Left renal cortex interstitium (tissue), 4 donors: ENCODE results near the gene PRRC2B. TPM values are rescaled to one million over a fixed set of nuclear protein-coding genes. Genes with fewer than 3 reads are reported as not detected.

Experiments
- DNase-seq, 4 donors: peaks; one replicate each; pipeline ENCODE4 v3.0.0-alpha.2; 2013; ENCODE audit warnings: low read depth in 4 of 4, low spot score in 2 of 4, missing footprints in 1 of 4
- polyA plus RNA-seq, 4 donors: library from polyadenylated mRNA; unstranded; fragments of 120-200 nt; gene quantifications; one replicate each; pipeline ENCODE4 v1.2.1, GENCODE V29; 2013; ENCODE audit not compliant: insufficient read length in 4 of 4

The PRRC2B gene
- polyA plus RNA-seq, 4 donors = 152 to 226 (median 184) TPM

DNA sequence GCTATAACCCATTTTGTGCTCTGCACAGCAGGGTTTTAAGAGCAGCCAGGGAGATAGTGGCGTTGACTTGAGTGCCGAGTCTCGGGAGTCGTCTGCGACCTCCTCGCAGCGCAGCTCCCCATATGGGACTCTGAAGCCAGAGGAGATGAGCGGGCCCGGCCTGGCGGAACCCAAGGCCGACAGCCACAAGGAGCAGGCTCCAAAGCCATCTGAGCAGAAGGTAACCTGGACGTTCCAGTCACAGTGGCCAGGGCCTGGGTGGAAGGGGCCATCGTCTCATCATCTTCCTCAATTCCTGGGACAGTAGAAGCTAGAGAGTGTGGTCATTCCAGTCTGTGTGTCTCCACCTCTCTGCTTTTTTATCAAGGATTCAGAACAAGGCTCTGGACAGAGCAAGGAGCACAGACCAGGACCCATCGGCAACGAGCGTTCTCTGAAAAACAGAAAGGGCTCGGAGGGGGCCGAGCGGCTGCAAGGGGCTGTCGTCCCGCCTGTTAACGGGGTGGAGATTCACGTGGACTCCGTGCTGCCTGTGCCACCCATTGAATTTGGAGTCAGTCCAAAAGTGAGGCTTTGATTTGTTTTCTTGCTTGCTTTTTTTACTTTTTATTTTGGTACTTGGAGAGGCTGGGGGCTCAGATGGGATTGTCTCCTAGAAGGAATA, 88.6 kb downstream of the PRRC2B start:
- no peak for DNase-seq

DNA sequence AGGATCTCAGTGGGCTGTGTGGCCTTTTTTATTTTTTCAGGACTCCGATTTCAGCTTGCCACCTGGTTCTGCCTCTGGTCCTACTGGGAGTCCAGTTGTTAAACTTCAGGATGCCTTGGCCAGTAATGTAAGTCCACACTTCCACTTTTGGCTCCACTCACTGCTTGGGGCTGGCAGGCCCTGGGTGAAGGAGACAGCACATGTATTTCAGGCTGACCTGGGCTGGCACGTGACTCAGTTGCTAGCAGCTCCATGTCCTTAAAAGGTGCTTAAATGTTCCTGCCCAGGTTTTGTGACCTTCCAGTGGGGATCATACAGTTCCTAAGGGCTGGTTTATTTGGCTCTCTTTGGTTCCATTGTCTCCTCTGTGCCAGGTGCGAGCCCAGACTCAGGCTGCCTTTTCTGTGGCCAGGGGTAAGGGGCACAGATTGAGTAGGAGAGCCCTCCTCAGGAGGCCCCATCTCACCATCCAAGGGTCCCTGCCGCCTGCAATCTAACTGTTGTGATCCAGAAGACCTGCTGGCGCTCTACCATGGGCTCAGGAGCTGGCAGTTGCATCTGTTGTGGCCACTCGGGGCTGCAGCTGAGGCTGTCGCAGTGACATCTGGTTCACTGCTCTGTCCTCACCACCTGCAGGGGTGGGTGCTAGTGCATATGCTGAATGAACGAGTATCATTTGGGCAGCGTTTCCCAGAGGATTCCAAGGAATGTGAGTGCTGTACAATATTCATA, 89.6 kb downstream of the PRRC2B start:
- no peak for DNase-seq

DNA sequence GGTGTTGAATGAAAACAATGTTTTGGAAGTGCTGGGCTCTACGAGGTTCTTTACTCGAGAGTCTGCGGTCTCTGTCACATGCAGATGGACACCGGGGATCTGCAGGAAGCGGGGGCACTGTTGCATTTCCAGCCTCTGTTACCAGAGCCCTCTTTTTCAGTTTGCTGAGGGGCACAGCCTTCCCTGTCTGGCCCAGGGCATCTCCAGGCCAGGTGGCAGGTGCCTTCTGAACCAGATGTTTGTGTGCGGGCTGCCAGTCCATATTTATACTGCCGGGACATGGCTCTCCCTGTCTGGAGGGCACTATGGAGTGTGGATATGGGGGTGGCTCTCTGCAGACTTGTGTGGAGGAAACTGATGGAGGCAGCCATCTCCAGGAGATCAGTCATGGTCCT, 90.2 kb downstream of the PRRC2B start:
- no peak for DNase-seq

DNA sequence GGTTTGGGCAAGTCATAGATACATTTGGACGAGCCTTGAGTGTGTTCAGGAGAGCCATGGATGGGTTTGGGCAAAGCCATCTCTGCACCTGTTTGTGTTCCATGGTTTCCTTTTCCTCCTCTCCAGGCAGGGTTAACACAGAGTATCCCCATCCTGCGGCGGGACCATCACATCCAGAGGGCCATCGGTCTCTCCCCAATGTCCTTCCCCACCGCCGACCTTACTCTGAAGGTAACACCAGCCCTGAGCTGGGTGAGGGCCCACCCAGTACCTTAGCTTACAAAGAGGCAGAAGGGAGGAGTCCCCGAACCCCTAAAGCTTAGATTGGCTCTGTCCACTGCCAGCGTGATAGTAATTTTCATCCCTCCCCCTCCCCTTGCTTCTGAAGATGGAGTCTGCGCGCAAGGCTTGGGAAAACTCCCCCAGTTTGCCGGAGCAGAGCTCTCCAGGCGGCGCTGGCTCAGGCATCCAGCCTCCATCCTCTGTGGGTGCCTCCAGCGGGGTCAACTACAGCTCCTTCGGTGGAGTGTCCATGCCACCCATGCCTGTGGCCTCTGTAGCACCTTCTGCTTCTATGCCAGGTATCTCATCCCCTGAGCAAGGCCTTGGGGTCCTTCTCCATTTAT, 90.8 kb downstream of the PRRC2B start:
- no peak for DNase-seq

DNA sequence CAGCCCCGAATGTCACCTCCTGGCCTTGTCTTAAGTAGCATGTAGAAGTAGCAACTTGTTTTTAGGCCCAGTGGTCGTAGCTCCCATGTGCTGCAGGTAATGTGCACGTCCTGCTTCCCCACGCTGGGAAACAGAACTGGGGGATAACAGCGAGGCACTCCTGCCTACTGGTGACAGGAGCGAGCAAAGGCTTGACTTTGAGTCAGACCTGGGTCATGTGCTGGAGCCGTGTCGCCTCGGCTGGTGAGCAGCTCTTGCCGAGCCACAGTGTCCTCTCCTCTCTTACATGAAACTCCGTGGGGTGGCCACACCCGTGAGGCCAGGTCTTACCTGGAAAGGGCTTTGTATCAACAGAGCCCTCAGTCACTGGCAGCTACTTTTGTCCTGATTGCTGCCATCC, 91.3 kb downstream of the PRRC2B start:
- no peak for DNase-seq

DNA sequence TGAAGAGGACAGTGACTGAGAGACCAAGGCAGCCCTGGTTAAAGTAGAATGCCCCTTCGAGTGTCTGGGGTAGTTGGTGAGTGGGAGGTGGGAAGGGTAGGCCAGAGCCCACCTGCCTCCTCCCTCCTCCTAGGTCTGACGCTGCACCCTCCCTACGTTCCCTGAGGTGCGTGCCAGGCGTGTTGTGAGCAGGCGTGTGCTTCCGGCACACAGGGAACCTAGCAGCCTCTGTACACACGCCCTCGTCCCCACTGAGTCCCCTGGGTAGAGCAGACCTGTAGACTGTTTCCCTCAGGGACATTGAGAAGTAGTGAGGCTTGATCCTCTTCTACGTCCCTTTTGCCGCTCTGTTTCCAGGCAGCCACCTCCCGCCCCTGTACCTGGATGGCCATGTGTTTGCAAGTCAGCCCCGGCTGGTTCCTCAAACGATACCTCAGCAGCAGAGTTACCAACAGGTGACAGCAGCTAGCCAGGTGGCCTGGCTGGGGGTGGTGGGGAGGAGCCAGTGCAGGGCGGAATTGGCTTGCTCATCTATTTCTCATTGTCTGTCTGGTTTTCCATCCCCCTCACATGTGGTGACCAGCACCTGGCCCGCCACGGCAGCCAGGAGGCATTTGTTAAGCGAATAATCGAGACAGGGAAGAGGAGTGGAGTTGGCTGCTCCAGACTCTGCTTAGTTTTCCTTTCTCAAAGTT, 92.0 kb downstream of the PRRC2B start:
- DNase-seq = no peak

DNA sequence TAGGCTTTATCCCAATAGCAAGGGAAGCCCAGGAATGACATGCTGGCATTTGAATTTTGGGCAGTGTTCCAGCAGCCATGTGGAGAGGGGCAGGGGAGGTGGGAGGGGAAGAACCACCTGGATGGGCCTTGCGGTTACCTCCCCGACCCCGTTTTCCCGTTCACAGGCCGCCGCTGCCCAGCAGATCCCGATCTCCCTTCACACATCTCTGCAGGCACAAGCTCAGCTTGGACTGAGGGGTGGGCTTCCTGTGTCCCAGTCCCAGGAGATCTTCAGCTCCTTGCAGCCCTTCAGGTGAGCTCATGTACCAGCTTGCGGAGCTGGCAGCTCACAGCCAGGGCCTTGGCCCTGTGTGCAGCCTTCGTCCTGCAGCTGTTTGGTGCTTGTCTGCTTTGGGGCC, 93.1 kb downstream of the PRRC2B start:
- DNase-seq = no peak

DNA sequence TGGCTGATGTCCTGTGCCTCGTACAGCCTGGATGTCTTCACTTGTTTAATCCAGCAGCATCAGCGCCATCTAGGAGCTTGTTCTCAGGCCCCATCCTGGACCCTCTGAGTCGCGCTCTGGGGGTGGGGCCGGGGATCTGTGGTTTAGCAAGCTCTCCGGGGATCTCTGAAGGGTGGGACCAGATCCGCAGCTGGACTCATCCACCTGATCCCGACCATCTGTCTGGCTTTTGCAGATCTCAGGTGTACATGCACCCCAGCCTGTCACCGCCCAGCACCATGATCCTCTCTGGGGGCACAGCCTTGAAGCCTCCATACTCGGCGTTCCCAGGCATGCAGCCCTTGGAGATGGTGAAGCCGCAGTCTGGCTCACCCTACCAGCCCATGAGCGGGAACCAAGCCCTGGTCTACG, 93.7 kb downstream of the PRRC2B start:
- no peak for DNase-seq

DNA sequence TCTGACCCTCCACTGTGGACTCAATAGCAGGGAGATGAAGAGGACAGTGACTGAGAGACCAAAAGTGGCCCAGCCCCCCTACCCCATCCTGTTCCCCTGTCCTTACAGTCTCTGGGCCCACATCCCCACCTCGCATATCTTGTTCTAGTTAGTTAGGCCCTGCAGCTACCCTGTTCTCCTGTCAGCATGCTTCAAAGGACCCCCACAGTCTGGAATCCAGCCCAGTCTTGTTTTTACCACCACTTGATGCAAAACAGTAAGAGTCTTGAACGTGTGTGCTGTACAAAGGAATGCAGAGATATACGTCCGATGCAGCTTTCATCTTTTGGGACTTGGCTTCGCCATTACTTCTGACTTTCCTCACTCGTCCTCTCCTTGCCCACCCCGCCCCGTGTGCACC, 96.6 kb downstream of the PRRC2B start:
- no peak for DNase-seq

DNA sequence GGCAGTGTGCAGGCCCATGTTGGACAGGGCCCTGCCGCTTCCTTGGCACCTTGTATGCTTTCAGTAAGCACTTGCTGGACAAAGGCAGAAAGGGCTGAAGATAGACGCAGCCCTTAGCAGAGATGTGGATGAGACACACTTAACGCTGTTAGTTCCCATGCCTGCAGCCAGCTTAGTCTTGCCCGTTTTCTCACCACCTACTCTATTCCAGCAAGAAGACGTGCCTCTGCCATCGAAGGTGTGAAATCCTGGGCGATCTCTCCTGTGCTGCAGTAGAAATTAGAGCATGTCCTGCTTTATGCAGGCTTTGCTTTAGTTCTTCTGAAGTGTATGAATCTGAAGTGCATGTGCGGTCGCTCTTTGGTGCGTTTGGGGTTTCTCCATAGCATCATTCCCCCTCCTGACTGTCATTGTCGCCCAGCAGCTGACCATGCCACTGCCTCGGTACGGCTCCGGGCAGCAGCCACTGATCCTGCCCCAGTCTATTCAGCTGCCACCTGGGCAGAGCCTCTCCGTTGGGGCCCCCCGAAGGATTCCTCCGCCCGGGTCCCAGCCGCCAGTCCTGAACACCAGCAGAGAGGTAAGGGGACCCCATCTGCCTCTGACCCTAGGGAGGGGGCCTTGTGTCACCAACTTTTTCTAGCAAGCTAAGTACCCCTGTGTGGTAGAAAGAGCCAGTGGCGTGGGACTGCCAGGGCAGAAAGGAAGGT, 97.3 kb downstream of the PRRC2B start:
- no peak for DNase-seq

DNA sequence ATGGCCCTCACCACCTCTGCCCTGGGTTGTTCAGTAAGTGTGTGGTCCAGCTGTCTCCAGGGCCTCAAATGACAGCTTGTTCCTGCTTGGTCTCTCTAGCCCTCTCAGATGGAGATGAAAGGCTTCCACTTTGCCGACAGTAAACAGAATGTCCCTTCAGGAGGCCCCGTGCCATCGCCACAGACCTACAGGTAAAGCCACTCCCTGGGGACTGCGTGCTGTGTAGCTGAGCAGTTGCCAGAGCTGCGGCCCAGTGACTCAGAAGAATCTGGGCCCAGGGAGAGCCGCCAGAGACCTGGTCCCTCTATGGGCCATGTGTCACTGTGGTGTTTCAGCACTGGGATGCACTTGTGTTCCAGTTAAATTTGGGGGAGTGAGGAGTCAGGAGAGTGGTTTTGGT, 98.2 kb downstream of the PRRC2B start:
- DNase-seq = no peak

DNA sequence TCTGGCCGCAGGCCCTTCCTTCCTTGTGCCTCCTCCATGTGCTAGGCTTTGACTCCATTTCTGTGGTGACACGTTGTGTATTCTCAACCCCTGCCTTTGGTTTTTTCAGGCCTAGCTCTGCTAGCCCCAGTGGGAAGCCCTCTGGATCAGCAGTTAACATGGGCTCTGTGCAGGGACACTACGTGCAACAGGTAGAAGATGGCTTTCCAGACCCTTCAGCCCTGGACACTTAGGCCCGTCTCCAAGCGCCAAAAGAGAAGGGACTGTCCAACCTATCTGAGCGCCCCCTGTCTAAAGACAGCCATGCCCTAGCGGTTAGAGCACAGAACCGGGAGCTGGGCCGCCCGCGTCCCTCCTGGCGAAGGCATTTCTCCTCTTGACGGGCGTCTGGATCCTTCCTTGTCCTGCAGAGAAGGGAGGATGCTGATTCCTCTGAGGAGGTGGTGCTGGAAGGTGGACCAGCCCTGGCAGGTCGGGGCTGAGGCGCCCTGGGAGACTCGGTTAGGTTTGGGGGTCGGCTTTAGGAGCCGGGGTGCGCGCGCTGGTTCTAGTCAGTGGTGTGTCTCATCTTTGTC, 100.5 kb downstream of the PRRC2B start:
- DNase-seq = no peak

DNA sequence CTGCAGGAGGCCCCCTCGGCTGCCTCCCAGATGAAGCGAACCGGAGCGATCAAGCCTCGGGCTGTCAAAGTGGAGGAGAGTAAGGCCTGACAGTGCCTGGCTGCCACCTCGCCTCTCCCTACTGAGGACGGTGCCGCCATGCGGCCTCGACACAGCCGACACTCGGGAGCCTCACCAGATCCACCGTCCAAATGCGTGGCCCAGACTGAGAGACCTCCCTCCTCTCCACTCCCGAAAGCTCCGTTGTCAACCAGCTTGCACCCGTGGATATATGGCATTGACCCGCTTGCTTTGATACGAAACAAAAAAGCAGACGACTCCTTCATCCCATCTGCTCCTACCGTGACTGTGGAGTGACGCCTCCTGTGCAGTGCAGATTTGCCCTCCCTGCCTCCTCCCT, 101.9 kb downstream of the PRRC2B start:
- DNase-seq = no peak

DNA sequence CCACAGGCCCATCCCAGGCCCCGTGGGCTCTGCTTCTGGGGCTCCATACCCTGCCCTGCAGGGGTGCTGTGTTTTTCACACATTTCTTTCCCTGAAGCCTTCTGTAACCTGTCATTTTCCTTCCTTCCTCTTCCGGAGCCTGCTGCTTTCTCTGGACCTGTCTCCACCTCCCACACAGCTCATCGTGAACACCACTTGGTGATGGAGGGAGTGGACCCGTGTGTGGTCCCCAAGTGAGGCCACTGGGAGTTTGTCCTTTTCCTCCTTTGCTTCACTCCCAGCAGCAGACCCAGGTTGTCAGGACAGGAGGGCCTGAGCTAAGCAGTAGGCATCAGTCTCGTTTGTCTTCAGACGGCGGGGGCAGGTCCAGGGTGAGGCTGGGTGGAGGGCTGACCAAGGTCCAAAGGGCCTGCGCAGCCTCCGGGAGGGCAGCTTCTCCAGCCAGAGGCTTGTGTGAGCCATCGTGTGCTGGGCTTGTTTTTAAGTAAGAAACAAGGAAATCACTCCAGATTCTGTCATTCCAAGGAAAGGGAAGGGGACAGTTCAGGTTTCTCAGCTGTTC, 103.0 kb downstream of the PRRC2B start:
- DNase-seq = no peak

DNA sequence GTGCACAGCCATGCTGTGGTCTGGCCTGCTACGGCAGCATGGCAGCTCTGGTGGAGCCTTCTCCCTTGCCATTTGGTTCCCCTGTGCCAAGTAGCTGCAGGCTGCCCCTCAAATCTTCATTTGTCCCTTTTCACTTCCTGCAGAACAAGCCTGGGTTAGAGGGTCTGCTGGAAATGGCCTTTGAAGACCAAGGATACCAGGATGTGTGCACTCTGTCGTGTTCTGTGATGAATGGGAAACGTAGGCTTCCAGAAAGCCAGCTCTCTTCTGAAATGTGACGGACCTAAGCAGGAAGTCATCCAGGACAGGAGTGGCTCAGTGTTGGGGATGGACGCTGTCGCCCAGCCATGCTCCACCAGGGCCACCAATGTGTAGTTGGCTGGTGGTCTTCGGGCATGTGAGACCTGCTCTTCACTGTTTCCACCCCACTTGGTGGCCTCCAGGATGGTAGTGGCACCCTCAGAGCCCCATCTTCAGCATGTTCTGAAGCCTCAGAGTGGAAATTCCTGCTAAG, 105.4 kb downstream of the PRRC2B start:
- no peak for DNase-seq

DNA sequence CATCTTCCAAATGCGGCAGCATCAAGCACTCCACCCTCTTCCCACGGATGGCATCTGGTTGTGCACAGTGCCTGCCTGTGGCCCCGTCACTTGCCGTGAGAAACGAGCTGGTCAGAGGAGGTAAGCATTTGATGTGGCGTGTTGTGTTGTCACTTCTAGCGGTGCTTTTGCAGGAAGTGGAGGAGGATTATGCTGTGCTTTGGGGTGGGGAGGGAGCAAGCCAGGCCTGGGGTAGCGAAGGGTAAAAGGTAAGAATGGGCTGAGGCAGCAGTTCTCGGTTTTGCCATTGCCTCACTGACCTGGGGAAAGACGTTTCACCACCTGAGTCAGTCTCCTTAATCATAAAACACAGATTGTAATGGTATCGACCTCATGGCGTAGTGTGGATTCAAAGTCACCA, 106.5 kb downstream of the PRRC2B start:
- DNase-seq = no peak

DNA sequence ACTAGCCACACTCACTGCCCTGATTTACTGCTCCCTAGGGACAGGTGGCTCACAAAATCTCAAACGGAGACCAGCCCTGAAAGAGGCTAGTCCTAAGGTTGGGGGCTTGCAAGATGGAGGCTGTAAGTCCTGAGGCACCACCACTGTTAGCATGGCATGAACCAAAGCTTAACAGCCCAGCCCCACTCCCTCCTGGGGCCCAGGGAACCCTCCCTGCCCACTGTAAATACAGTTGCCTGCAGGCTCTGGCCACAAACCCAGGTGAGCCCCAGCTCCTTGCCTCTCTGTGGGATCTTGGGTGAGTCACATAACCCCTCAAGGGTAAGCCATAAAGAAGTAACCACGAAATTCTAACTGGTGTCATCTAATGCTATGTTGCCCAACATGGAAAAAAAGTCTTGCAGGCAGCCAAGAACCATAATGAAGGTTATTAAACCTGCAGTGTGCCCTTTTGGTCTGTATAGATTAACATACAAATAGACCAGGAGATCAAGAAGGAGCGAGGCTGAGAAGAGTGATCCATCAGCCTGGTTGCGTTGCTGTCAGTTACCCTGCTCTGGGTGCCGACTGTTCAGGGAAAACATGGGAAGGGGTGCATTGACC, 107.2 kb downstream of the PRRC2B start:
- DNase-seq = no peak

DNA sequence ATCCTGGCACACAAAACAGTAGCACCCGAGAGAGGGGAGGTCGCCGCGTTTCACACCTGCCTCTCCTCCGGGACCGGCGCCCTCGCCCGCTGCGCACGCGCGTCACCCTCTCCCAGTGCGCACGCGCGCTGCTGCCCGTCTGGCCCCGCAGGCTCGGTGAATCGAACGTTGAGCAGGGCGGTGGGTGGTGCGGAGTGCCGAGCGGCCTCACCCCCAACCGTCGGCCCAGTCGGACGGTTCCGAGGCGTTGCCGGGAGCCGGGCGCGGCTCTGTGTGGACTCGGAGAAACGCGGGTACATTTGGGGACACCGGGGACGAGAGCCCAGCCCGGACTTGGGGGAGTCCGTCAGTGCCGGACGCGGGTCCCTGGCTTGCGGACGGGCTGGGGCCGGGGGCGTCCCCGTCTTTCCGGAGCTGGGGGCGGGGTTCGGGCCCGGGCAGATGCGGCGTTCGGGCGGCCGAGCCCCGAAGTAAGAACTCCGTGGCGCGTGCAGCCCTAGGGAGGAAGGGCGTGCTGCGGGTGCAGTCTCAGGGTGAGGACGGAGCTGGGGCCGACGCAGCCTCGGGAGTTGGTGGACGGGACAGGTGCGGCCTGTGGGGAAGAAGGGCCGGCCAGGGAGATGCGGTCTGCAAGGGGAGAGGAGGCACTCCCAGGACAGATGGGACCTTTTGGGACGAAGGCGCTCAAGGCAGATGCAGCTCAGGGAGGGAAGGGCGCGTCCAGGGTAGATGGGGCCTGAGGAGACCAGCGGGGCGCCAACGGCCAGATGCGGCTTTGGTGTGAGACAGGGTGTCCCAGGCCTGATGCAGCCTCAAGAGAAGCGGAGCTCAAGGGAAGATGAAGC, 109.1 kb downstream of the PRRC2B start, which contains the start of gene POMT1:
Gene POMT1 (plus strand): TSS at position 138 of the 845 bp plus-strand sequence. CDS start 1,301 bp downstream, outside the sequence.
- DNase-seq = peak; percentile 67 to 81 (median 76)
